ENCODE measurements around the gene PRKG1.

PRKG1 gene

DNA sequence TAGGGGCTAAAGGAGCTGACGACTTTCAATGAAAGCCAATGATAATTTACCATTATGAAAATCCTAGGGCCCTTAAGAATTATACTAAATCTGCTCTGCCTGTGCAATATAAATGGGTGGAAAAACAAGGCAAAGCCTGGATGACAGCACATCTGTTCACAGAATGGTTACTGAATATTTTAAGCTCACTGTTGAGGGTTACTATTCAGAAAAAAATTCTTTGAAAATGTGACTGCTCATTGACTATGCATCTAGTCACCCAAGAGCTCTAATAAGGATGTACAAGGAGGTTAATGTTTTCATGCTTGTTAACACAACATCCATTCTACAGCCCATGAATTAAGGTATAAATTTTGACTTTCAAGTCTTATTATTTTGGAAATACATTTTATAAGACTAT is 1248.6 kb downstream of the PRKG1 start:
- Histone ChIP-seq H3K9me2 (replicated peaks; ENCODE audit: control insufficient read depth, low read length) (no peaks in the 10 kb centered on the region), H3K79me2 (ENCODE audit: control insufficient read depth, low read length) (no peaks in the 10 kb centered on the region), H4K20me1 (ENCODE audit: control insufficient read depth, insufficient read depth, low read depth, low read length) (no peaks in the 10 kb centered on the region), H3K27ac (ENCODE audit: low read depth, low read length) (no peak overlapping the region), H3F3A (ENCODE audit: control insufficient read depth, insufficient read depth) (no peaks in the 10 kb centered on the region), H3K36me3 (ENCODE audit: control insufficient read depth, low read length) (no peaks in the 10 kb centered on the region), H3K4me1 (ENCODE audit: control insufficient read depth, low read length) (peaks cover 3% of the 10 kb centered on the region), H3K4me2 (ENCODE audit: low read length) (no peak overlapping the region), H3K9me3 (ENCODE audit: control insufficient read depth, insufficient read depth, low read length) (no peaks in the 10 kb centered on the region), H3K27me3 (ENCODE audit: control insufficient read depth, low read length) (no peaks in the 10 kb centered on the region), H3K4me3 (ENCODE audit: low read length) (no peak overlapping the region)
- TF ChIP-seq, protein P1, sequence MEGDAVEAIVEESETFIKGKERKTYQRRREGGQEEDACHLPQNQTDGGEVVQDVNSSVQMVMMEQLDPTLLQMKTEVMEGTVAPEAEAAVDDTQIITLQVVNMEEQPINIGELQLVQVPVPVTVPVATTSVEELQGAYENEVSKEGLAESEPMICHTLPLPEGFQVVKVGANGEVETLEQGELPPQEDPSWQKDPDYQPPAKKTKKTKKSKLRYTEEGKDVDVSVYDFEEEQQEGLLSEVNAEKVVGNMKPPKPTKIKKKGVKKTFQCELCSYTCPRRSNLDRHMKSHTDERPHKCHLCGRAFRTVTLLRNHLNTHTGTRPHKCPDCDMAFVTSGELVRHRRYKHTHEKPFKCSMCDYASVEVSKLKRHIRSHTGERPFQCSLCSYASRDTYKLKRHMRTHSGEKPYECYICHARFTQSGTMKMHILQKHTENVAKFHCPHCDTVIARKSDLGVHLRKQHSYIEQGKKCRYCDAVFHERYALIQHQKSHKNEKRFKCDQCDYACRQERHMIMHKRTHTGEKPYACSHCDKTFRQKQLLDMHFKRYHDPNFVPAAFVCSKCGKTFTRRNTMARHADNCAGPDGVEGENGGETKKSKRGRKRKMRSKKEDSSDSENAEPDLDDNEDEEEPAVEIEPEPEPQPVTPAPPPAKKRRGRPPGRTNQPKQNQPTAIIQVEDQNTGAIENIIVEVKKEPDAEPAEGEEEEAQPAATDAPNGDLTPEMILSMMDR (IDR thresholded peaks at IDR 0.05; ENCODE audit: low read depth, low read length, poor library complexity, severe bottlenecking) = no peak
- no peak for TF ChIP-seq EZH2phosphoT487 (IDR thresholded peaks at IDR 0.05; ENCODE audit: borderline replicate concordance, low read length)

DNA sequence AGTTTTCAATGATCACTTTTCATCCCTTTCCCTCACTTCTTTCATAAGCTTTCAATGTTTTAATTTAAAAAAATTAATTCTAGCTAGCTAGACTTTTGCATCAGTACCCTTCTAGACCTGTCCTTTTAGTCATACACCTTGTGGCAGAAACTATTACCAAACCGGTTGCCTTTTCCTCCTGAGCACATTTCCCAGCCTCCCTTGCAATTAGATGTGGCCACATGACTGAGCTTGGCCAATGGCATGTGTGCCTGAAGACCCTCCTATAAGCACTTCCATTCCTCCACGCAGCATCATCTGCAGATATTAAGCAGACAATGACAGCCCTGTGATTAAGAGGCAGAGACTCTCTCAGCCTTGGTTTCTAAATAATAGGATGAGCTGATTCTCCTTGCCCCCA is 1252.1 kb downstream of the PRKG1 start:
- Histone ChIP-seq H3K4me2 (ENCODE audit: low read length) (no peak overlapping the region), H3K9me2 (replicated peaks; ENCODE audit: control insufficient read depth, low read length) (no peaks in the 10 kb centered on the region), H3K27me3 (ENCODE audit: control insufficient read depth, low read length) (no peaks in the 10 kb centered on the region), H3K4me3 (ENCODE audit: low read length) (no peak overlapping the region), H3K79me2 (ENCODE audit: control insufficient read depth, low read length) (no peaks in the 10 kb centered on the region), H3K9me3 (ENCODE audit: control insufficient read depth, insufficient read depth, low read length) (no peaks in the 10 kb centered on the region), H3K36me3 (ENCODE audit: control insufficient read depth, low read length) (no peaks in the 10 kb centered on the region), H4K20me1 (ENCODE audit: control insufficient read depth, insufficient read depth, low read depth, low read length) (no peaks in the 10 kb centered on the region), H3K4me1 (ENCODE audit: control insufficient read depth, low read length) (no peaks in the 10 kb centered on the region), H3F3A (ENCODE audit: control insufficient read depth, insufficient read depth) (no peaks in the 10 kb centered on the region), H3K27ac (ENCODE audit: low read depth, low read length) (no peak overlapping the region)
- TF ChIP-seq EZH2phosphoT487 (IDR thresholded peaks at IDR 0.05; ENCODE audit: borderline replicate concordance, low read length) = no peak
- TF ChIP-seq, protein P1 (IDR thresholded peaks at IDR 0.05; ENCODE audit: low read depth, low read length, poor library complexity, severe bottlenecking) = no peak

DNA sequence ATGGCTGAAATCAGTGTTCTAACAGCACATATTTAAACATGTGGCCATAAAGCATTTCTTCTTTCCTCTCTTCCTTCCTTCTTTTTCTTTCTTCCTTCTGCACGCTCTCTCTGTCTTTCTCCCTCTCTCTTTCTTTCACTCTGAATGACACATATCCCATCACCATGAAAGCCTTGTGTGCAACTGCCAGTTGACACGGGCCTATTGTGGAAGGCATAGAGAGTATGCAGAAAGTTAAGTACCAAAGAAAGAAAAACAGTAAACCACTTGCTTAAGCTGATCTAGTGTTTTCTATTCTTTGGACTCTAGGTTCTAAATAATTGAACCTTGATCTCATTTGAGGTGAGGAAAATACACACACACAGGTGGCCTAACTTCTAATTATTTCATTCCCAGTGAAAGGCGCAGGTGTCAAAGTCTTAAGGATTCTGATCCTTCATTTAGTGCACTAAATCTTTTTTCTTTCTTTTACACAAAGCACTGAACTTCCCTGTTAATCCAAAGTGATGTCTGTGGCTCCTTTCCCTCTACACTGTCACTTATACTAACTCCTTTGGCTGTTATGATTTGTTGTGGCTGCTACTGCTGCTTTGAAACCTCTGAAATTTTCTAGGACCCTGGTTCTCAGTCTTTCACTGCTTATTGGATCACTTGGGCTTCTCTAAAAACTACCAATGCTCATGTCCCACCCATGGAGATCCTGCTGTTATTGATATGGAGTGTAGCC is 1257.5 kb downstream of the PRKG1 start:
- Histone ChIP-seq H3K4me3 (ENCODE audit: low read length) (no peak overlapping the region), H3K79me2 (ENCODE audit: control insufficient read depth, low read length) (no peaks in the 10 kb centered on the region), H3K9me2 (replicated peaks; ENCODE audit: control insufficient read depth, low read length) (no peaks in the 10 kb centered on the region), H4K20me1 (ENCODE audit: control insufficient read depth, insufficient read depth, low read depth, low read length) (no peaks in the 10 kb centered on the region), H3F3A (ENCODE audit: control insufficient read depth, insufficient read depth) (no peaks in the 10 kb centered on the region), H3K27me3 (ENCODE audit: control insufficient read depth, low read length) (no peaks in the 10 kb centered on the region), H3K27ac (ENCODE audit: low read depth, low read length) (no peak overlapping the region), H3K36me3 (ENCODE audit: control insufficient read depth, low read length) (no peaks in the 10 kb centered on the region), H3K4me1 (ENCODE audit: control insufficient read depth, low read length) (no peaks in the 10 kb centered on the region), H3K4me2 (ENCODE audit: low read length) (no peak overlapping the region), H3K9me3 (ENCODE audit: control insufficient read depth, insufficient read depth, low read length) (no peaks in the 10 kb centered on the region)
- TF ChIP-seq, protein P1 (IDR thresholded peaks at IDR 0.05; ENCODE audit: low read depth, low read length, poor library complexity, severe bottlenecking) = no peak
- TF ChIP-seq EZH2phosphoT487 (IDR thresholded peaks at IDR 0.05; ENCODE audit: borderline replicate concordance, low read length) = no peak
